CD4-positive, alpha-beta T cell (primary cell): ENCODE data around the gene MAP2K3. TPM values are rescaled to one million over a fixed set of nuclear protein-coding genes. Genes with fewer than 3 reads are reported as not detected.

ENCODE experiments used
- ATAC-seq: fragments of 200-7000 bp; cut with Tn5 transposase; one replicate; pipeline ENCODE4 v1.10.0; 2022; ENCODE audit warnings: mild to moderate bottlenecking; ENCODE audit not compliant: poor library complexity
- CTCF ChIA-PET: fragments of 350-600 bp; sonication (Branson Sonifier 250); formaldehyde crosslinking; loops from one replicate; lab custom pipeline; 2021; ENCODE audit warnings: antibody characterized with exemption, inconsistent platforms; lab: Charles Lee
- POLR2A ChIA-PET: fragments of 350-600 bp; sonication (Branson Sonifier 250); formaldehyde crosslinking; loops from one replicate; lab custom pipeline; 2021; ENCODE audit warnings: antibody characterized with exemption, inconsistent platforms; lab: Charles Lee
- DNase-seq, 14 experiments: peaks; one replicate each; pipeline ENCODE4 v3.0.0-alpha.2; 2013 to 2020; ENCODE audit warnings: mixed read lengths in 2 of 14
- H3K27ac ChIP-seq, 2 donors: one replicate each; pipeline versions ENCODE4 v1.5.1 to v1.7.0; 2013; ENCODE audit warnings: low read length in 2 of 2, low read depth in 1 of 2, mild to moderate bottlenecking in 1 of 2
- H3K27me3 ChIP-seq, 2 experiments: 1 replicate in 1 of 2; 2 replicates in 1 of 2; pipeline versions ENCODE4 v1.6.1 to v1.7.0; 2013; ENCODE audit warnings: low read length in 2 of 2, control low read depth in 1 of 2, mild to moderate bottlenecking in 1 of 2, moderate library complexity in 1 of 2; ENCODE audit not compliant: insufficient read depth in 2 of 2, control insufficient read depth in 1 of 2
- H3K36me3 ChIP-seq: one replicate; pipeline ENCODE4 v1.6.1; 2013; ENCODE audit warnings: low read length, control low read depth; ENCODE audit not compliant: insufficient read depth
- H3K4me1 ChIP-seq: one replicate; pipeline ENCODE4 v1.6.1; 2013; ENCODE audit warnings: low read length, control low read depth; ENCODE audit not compliant: insufficient read depth
- H3K4me3 ChIP-seq: one replicate; pipeline ENCODE4 v1.5.1; 2013; ENCODE audit warnings: mild to moderate bottlenecking, low read length, moderate library complexity
- H3K9me3 ChIP-seq, 2 experiments: 1 replicate in 1 of 2; 2 replicates in 1 of 2; pipeline versions ENCODE4 v1.6.1 to v1.7.0; 2013; ENCODE audit warnings: low read length in 2 of 2, mild to moderate bottlenecking in 2 of 2, control low read depth in 1 of 2, moderate library complexity in 1 of 2; ENCODE audit not compliant: control insufficient read depth in 1 of 2, insufficient read depth in 1 of 2
- H3K27ac Mint-ChIP-seq: one replicate; pipeline ENCODE4 v1.8.0; 2020; ENCODE audit warnings: mixed read lengths
- H3K27me3 Mint-ChIP-seq: one replicate; pipeline ENCODE4 v1.8.0; 2021; ENCODE audit warnings: mixed read lengths
- H3K36me3 Mint-ChIP-seq: one replicate; pipeline ENCODE4 v1.8.0; 2021; ENCODE audit warnings: low read depth, mixed read lengths
- H3K4me1 Mint-ChIP-seq: one replicate; pipeline ENCODE4 v1.8.0; 2021; ENCODE audit warnings: low read depth, mixed read lengths
- H3K4me3 Mint-ChIP-seq: one replicate; pipeline ENCODE4 v1.8.0; 2020; ENCODE audit warnings: mild to moderate bottlenecking, mixed read lengths
- H3K9me3 Mint-ChIP-seq: one replicate; pipeline ENCODE4 v1.8.0; 2020; ENCODE audit warnings: mixed read lengths
- CTCF ChIP-seq: fragments of 200-600 bp; IDR thresholded peaks from one replicate; pipeline ENCODE4 v1.8.0; 2022; ENCODE audit warnings: antibody characterized with exemption, mild to moderate bottlenecking
- intact Hi-C, 2 experiments: fragments of 100-400 bp; cut with DNase I in 1 of 2; cut with micrococcal nuclease in 1 of 2; formaldehyde crosslinking; loops; one replicate each; pipeline versions ENCODE4 v1.15.1 to v1.9.0; 2023 to 2025; cut with DNase I, micrococcal nuclease
- total RNA-seq, 174 experiments: library from RNA in 2 of 174; stranded (reverse) in 2 of 174; gene quantifications; one replicate each; pipeline ENCODE4 v1.2.3 and lab custom pipeline; 2021 to 2026

MAP2K3 gene
- total RNA-seq, 2 experiments from 2014 or later: 36.8 to 38.5 TPM

- no peaks in the 10 kb centered on the region for H3K27me3 Mint-ChIP-seq
- no peak for TF ChIP-seq CTCF
- no peaks in the 10 kb centered on the region for H3K9me3 Mint-ChIP-seq
- Histone ChIP-seq H3K27ac (peak overlapping the region; percentile 54 to 58), H3K36me3 (no peaks in the 10 kb centered on the region), H3K27me3 (no peaks in the 10 kb centered on the region), H3K4me3 (peak overlapping the region; percentile 67), H3K4me1 (peaks cover 30% of the 10 kb centered on the region), H3K9me3 (no peaks in the 10 kb centered on the region)
- H3K4me3 Mint-ChIP-seq: peak overlapping the region; percentile 93
- ChIA-PET CTCF (interaction anchor here (1.7 kb wide), 1 partner anchor 26 kb away, joined by 5 read pairs; no protein-coding TSS in a partner anchor), POLR2A (interaction anchor here (1.1 to 2.8 kb wide), 5 partner anchors 16 to 211 kb away, joined by 3 to 15 read pairs (median 14); partner anchors contain the start of gene USP22)
- no peak for DNase-seq
- intact Hi-C loops: loop anchor here (1.0 to 5.0 kb wide), 4 partner anchors 15 to 39 kb away; partner anchors contain the start of gene TMEM11 (in 2 of the 2)
- peak overlapping the region; percentile 94 for H3K27ac Mint-ChIP-seq
- H3K4me1 Mint-ChIP-seq: peaks cover 48% of the 10 kb centered on the region
- H3K36me3 Mint-ChIP-seq: no peaks in the 10 kb centered on the region
- ATAC-seq: peak; percentile 10
These were observed 30.7 kb upstream of the MAP2K3 start for GRCh38 chr17:21253646-21254441.

GRCh38 chr17:21258593-21258992 lies 25.9 kb upstream of the MAP2K3 start:
- Mint-ChIP-seq H3K27me3 (no peaks in the 10 kb centered on the region), H3K36me3 (no peaks in the 10 kb centered on the region), H3K9me3 (no peaks in the 10 kb centered on the region), H3K4me1 (peaks cover 17% of the 10 kb centered on the region), H3K4me3 (no peak overlapping the region), H3K27ac (no peak overlapping the region)
- Histone ChIP-seq H3K4me1 (peaks cover 11% of the 10 kb centered on the region), H3K4me3 (no peak overlapping the region), H3K36me3 (no peaks in the 10 kb centered on the region), H3K9me3 (no peaks in the 10 kb centered on the region), H3K27ac (no peak overlapping the region), H3K27me3 (no peaks in the 10 kb centered on the region)
- no peak for DNase-seq
- intact Hi-C loops: no loop called here
- ChIA-PET POLR2A (no interaction called here), CTCF (no interaction called here)
- ATAC-seq: no peak
- TF ChIP-seq CTCF: no peak

- no peaks in the 10 kb centered on the region for H3K36me3 ChIP-seq
- H3K27ac ChIP-seq: no peak overlapping the region
- Mint-ChIP-seq H3K27ac (no peak overlapping the region), H3K36me3 (no peaks in the 10 kb centered on the region), H3K27me3 (no peaks in the 10 kb centered on the region), H3K4me1 (peaks cover 15% of the 10 kb centered on the region), H3K9me3 (no peaks in the 10 kb centered on the region), H3K4me3 (no peak overlapping the region)
- POLR2A ChIA-PET: interaction anchor here (0.6 kb wide), 1 partner anchor 1448 kb away, joined by 3 read pairs; no protein-coding TSS in a partner anchor
- peaks cover 7% of the 10 kb centered on the region for H3K4me1 ChIP-seq
- CTCF ChIA-PET: no interaction called here
- TF ChIP-seq CTCF: no peak
- intact Hi-C loops: no loop called here
- ATAC-seq (no peak), DNase-seq (no peak)
- no peaks in the 10 kb centered on the region for H3K9me3 ChIP-seq
- H3K4me3 ChIP-seq: no peak overlapping the region
- no peaks in the 10 kb centered on the region for H3K27me3 ChIP-seq
These were observed 22.1 kb upstream of the MAP2K3 start for GRCh38 chr17:21262259-21262993.
